ENCODE measurements around the gene ADGRF5.

The ADGRF5 gene

DNA sequence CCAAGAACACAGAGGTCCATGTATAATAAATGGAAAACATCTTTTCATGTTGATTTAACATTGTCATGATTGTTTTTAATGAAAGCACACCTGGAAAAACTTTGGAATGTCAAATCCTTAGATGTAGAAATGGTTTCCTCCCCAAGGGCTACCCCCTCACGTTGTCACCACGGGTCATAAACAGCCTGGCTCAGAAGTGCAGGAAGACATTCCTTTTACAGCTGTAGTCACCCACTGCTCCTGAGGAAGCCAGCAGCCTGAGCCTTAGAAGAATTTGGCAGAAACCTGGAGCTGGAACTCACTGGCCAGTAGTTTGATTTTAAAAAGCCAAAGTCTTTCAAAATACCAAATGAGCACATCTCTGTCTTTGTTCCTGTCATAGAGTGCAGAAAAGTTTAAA, 23.7 kb downstream of the ADGRF5 start:
- ATAC-seq (replicated peaks; ENCODE audit: extremely low read depth, poor library complexity, severe bottlenecking) (no peak), DNase-seq (ENCODE audit: low spot score in 2 of 2) (no peak)
- H3K4me3 Mint-ChIP-seq = no peak overlapping the region
- no peaks in the 10 kb centered on the region for H3K4me1 Mint-ChIP-seq
- H3K27me3 Mint-ChIP-seq = peaks cover 52% of the 10 kb centered on the region
- H3K9me3 Mint-ChIP-seq = no peaks in the 10 kb centered on the region
- H3K36me3 Mint-ChIP-seq (ENCODE audit: insufficient read depth) = no peaks in the 10 kb centered on the region
- H3K27ac Mint-ChIP-seq (ENCODE audit: low read depth) = no peak overlapping the region

DNA sequence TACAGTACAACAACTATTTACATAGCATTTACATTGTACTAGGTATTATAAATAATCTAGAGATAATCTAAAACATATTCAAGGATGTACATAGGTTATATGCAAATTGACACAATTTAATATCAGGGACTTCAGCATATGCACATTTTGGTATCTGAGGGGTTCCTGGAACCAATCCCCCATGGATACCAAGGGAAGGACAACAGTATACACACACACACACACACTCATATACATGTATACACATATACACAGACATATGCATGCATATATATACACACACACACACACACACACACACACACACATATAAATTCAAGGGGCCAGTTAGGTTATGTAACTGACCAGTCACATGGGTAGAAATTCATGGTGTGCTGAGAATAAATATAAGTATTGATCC, 24.9 kb downstream of the ADGRF5 start:
- H3K9me3 Mint-ChIP-seq = no peaks in the 10 kb centered on the region
- no peak for ATAC-seq (replicated peaks; ENCODE audit: extremely low read depth, poor library complexity, severe bottlenecking)
- H3K4me1 Mint-ChIP-seq = no peaks in the 10 kb centered on the region
- H3K36me3 Mint-ChIP-seq (ENCODE audit: insufficient read depth) = no peaks in the 10 kb centered on the region
- no peak for DNase-seq (ENCODE audit: low spot score in 2 of 2)
- no peak overlapping the region for H3K27ac Mint-ChIP-seq (ENCODE audit: low read depth)
- peaks cover 46% of the 10 kb centered on the region for H3K27me3 Mint-ChIP-seq
- H3K4me3 Mint-ChIP-seq = no peak overlapping the region

DNA sequence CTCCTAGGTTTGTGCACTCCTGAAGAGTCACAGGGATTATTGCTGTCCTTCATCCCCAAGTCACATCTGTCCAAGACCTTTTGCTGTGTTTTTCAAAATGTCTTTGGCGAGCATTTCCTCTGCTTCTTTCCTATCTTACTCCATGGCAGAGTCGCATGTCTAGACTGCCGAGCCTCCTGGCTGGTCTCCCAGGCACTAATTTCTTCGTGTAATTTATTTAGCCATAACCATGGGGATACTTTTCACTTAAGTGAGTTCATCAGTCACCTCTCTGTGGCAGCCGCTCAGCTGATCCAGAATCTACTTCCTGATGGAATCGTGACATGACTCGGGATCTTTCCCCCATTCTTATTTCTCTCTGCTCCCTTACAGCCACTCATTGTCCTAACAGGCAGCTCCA, 25.8 kb downstream of the ADGRF5 start:
- H3K36me3 Mint-ChIP-seq (ENCODE audit: insufficient read depth) = no peaks in the 10 kb centered on the region
- no peak for ATAC-seq (replicated peaks; ENCODE audit: extremely low read depth, poor library complexity, severe bottlenecking)
- H3K4me1 Mint-ChIP-seq = no peaks in the 10 kb centered on the region
- DNase-seq (ENCODE audit: low spot score in 2 of 2) = no peak
- H3K9me3 Mint-ChIP-seq = no peaks in the 10 kb centered on the region
- no peak overlapping the region for H3K27ac Mint-ChIP-seq (ENCODE audit: low read depth)
- peaks cover 45% of the 10 kb centered on the region for H3K27me3 Mint-ChIP-seq
- no peak overlapping the region for H3K4me3 Mint-ChIP-seq

DNA sequence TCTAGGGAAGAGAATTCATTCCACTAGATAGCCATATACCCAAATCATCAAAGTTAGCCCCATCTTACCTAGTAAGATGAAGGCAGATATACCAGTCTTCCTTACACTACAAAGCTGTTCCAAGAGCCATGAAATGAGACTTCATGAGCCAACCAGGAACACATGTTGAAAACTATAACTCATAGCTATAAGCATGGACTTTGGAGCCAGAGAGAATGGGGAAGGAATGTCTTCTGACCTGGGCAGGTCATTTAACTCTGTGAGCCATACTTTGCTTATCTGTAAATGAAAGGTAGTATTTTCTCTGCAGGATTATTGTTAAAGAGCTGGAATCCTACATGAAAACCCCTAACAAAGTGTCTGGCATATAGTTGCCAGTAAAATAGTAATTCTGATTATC, 27.3 kb downstream of the ADGRF5 start:
- Mint-ChIP-seq H3K27ac (ENCODE audit: low read depth) (no peak overlapping the region), H3K27me3 (peaks cover 32% of the 10 kb centered on the region), H3K9me3 (no peaks in the 10 kb centered on the region), H3K36me3 (ENCODE audit: insufficient read depth) (no peaks in the 10 kb centered on the region), H3K4me1 (no peaks in the 10 kb centered on the region), H3K4me3 (no peak overlapping the region)
- no peak for ATAC-seq (replicated peaks; ENCODE audit: extremely low read depth, poor library complexity, severe bottlenecking)
- no peak for DNase-seq (ENCODE audit: low spot score in 2 of 2)

DNA sequence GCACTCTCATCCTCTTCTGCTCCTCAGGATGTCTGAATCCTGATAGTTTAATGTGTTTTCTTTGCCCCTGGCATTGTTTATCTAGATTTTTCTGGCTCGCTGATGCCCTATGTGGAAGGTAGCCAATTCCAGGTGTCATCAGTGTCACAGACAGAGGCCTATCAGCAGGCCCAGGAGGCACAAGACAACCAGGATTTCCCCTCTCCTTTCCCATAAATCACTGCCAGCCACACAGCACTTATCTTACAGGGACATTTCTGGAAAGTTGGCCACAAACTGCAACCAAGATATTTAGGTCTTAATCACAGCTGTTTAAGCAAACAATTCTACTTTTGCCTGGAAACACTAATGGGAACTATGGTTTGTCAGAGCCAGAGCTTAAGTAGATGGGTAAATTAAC, 28.1 kb downstream of the ADGRF5 start:
- no peak for ATAC-seq (replicated peaks; ENCODE audit: extremely low read depth, poor library complexity, severe bottlenecking)
- Mint-ChIP-seq H3K9me3 (no peaks in the 10 kb centered on the region), H3K36me3 (ENCODE audit: insufficient read depth) (no peaks in the 10 kb centered on the region), H3K4me3 (no peak overlapping the region), H3K27me3 (peaks cover 24% of the 10 kb centered on the region), H3K27ac (ENCODE audit: low read depth) (no peak overlapping the region), H3K4me1 (no peaks in the 10 kb centered on the region)
- DNase-seq (ENCODE audit: low spot score in 2 of 2) = no peak

DNA sequence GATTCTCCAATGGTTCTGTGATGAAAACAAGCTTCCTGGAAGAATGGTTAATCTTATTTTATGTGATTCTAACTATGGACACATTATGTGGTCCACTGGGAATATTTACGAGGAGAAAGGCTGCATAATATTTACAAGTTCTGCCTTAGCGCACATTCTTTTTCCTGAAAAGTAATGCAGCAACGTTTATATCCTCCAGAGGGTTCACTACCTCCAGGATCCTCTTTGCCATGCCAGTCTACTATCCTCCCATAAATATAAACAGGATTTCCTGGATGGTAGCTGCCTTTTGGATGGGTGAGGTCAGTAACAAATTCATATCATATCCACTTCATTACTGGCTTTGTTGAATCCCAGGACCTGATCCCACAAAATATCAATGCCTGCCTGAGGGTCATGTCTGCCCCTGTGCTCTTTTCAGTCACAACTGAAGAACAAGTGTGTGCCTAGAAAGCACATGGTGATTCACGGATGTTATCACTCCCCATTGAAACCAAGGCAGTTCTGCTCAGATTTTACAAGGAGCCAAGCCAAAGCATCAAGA, 30.4 kb downstream of the ADGRF5 start:
- Mint-ChIP-seq H3K27ac (ENCODE audit: low read depth) (no peak overlapping the region), H3K36me3 (ENCODE audit: insufficient read depth) (no peaks in the 10 kb centered on the region), H3K4me3 (no peak overlapping the region), H3K9me3 (no peaks in the 10 kb centered on the region), H3K4me1 (no peaks in the 10 kb centered on the region), H3K27me3 (peaks cover 20% of the 10 kb centered on the region)
- DNase-seq (ENCODE audit: low spot score in 2 of 2) (no peak), ATAC-seq (replicated peaks; ENCODE audit: extremely low read depth, poor library complexity, severe bottlenecking) (no peak)

DNA sequence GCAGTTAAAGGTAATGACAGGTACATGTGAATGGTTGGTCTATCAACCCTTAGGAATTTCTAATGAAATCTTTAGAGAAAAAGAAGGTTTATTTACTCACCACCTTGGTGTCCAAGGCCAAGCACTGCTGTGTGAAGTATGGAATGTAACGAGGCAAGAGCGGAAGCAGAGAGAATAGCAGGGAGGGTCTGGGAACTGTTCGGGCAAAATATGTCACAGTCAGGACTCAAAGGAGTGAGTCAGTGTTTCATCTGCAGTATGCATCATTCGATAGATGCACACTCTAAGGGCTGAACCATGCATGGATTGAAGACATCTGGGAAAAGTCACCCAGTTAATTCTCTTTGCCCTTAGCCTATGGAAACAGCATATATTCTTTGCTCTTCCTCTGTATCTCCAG, 33.2 kb downstream of the ADGRF5 start:
- Mint-ChIP-seq H3K4me1 (no peaks in the 10 kb centered on the region), H3K27me3 (peaks cover 15% of the 10 kb centered on the region), H3K4me3 (no peak overlapping the region), H3K9me3 (no peaks in the 10 kb centered on the region), H3K36me3 (ENCODE audit: insufficient read depth) (no peaks in the 10 kb centered on the region), H3K27ac (ENCODE audit: low read depth) (no peak overlapping the region)
- DNase-seq (ENCODE audit: low spot score in 2 of 2) = no peak
- no peak for ATAC-seq (replicated peaks; ENCODE audit: extremely low read depth, poor library complexity, severe bottlenecking)

DNA sequence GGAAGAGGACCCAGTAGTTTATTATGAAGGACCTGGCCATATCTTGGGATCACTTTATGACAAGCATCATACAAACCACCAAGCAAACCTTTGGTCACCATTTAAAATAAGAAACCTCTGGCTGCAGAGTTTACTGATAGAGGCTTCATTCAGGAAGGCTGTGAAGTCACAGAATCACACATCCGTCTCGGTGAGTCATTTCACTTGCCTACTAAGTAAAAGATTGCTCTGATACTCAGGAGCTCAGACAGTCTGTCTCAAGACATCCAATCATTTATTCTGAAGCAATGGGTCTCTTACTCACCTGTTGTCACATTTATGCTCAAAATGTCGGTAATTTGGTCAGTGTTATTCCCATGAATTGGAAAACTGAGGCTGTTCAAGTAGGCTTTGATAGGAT, 33.7 kb downstream of the ADGRF5 start:
- Mint-ChIP-seq H3K9me3 (no peaks in the 10 kb centered on the region), H3K27me3 (peaks cover 15% of the 10 kb centered on the region), H3K4me3 (no peak overlapping the region), H3K4me1 (no peaks in the 10 kb centered on the region), H3K27ac (ENCODE audit: low read depth) (no peak overlapping the region), H3K36me3 (ENCODE audit: insufficient read depth) (no peaks in the 10 kb centered on the region)
- ATAC-seq (replicated peaks; ENCODE audit: extremely low read depth, poor library complexity, severe bottlenecking) (no peak), DNase-seq (ENCODE audit: low spot score in 2 of 2) (no peak)

DNA sequence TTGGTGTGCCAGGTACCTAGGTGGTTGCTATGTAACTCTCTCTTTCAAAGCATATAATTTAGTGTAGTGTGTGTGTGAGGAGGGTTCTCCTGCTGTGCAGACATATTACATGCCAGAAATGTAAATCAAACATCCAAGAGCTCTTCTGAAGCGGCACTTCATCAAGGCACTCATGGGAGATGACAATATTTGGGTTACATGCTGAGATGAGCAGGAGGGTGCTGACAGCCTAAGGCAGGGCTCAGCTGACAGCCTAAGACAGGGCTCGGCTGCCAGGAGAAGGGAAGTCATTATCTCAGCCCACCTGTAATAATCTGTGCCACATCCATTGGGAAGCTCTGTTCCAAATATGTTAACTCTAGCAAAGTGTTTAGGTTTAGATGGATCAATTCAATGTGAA, 39.1 kb downstream of the ADGRF5 start:
- no peaks in the 10 kb centered on the region for H3K4me1 Mint-ChIP-seq
- H3K4me3 Mint-ChIP-seq = no peak overlapping the region
- ATAC-seq (replicated peaks; ENCODE audit: extremely low read depth, poor library complexity, severe bottlenecking) (no peak), DNase-seq (ENCODE audit: low spot score in 2 of 2) (no peak)
- no peak overlapping the region for H3K27ac Mint-ChIP-seq (ENCODE audit: low read depth)
- H3K27me3 Mint-ChIP-seq = peaks cover 41% of the 10 kb centered on the region
- no peaks in the 10 kb centered on the region for H3K36me3 Mint-ChIP-seq (ENCODE audit: insufficient read depth)
- no peaks in the 10 kb centered on the region for H3K9me3 Mint-ChIP-seq

DNA sequence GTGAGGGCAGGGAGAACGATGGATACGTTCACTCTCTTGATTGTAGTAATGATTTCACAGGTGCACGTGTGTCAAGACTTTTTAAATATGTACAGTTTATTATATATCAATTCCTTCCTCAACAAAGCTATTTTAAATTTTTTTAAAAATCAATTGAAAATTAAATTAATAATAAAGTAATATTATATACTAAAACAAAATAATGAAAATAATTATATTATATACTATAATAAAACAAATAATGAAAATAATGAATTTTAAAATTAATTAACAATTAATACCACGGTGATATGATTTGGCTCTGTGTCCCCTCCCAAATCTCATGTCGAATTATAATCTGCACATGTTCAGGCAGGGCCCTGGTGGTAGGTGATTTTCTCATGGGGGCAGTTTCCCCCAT, 42.7 kb downstream of the ADGRF5 start:
- Mint-ChIP-seq H3K27ac (ENCODE audit: low read depth) (no peak overlapping the region), H3K27me3 (peaks cover 37% of the 10 kb centered on the region), H3K4me3 (no peak overlapping the region), H3K36me3 (ENCODE audit: insufficient read depth) (no peaks in the 10 kb centered on the region), H3K9me3 (no peaks in the 10 kb centered on the region), H3K4me1 (no peaks in the 10 kb centered on the region)
- ATAC-seq (replicated peaks; ENCODE audit: extremely low read depth, poor library complexity, severe bottlenecking) (no peak), DNase-seq (ENCODE audit: low spot score in 2 of 2) (no peak)

DNA sequence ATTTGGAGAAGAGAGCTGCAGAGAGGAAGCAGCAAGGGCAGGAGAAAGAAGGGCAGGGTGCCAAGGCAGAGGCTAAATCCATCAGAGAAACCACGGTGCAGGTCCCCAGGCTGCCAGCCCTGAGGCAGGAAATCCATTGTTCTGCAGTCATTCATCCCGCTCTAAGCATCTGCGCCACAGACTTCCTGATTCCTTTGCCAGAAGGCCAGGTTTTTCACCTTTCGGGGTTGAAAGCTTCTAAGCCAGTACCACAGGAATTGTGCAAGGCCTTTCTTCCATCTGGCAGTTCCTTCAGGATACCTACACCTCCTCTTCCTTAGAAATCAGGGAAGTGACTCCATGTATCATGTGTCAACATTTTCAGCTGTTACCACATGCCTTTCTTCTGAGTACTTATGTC, 45.6 kb downstream of the ADGRF5 start:
- no peaks in the 10 kb centered on the region for H3K9me3 Mint-ChIP-seq
- H3K27me3 Mint-ChIP-seq = peaks cover 34% of the 10 kb centered on the region
- H3K36me3 Mint-ChIP-seq (ENCODE audit: insufficient read depth) = no peaks in the 10 kb centered on the region
- DNase-seq (ENCODE audit: low spot score in 2 of 2) = no peak
- no peaks in the 10 kb centered on the region for H3K4me1 Mint-ChIP-seq
- ATAC-seq (replicated peaks; ENCODE audit: extremely low read depth, poor library complexity, severe bottlenecking) = no peak
- no peak overlapping the region for H3K4me3 Mint-ChIP-seq
- H3K27ac Mint-ChIP-seq (ENCODE audit: low read depth) = no peak overlapping the region

DNA sequence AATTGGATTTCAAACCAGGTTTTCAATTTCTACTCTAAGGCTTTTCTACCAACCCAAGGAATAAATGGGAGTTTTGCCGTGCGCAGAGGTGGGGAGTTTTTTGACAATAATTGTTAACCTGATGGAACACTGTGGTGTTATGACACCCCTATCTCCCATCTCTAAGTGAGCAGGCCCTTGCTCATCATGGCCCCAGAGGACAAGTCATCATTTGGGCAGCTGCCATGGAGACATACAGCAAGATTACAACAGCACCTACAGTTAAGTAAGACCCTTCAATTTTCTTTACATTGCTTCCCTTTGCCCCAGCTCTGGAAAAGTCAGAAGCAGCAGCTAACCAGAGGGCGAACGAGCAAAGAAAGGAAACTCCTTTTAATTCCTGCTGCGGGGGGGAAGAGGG, 54.3 kb downstream of the ADGRF5 start:
- Mint-ChIP-seq H3K4me3 (no peak overlapping the region), H3K27me3 (peaks cover 11% of the 10 kb centered on the region)

DNA sequence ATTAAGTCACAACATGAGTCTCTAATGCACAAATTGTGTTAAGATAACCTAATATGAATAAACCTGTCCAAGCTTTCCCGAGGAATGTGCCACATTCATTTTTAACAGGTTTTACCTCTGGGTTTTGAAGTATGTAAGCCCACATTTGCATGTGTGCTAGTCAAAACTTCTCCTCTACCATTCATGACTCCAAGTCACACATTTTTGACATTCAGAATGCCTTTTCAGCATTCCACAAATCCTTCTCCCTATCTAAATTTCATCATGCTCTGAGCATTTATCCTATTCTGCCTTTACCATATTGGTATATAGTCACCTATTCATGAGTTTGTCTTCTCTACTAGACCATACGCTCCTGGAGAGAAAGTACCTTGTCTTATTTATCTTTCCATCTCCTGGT, 56.5 kb downstream of the ADGRF5 start:
- no peaks in the 10 kb centered on the region for H3K27me3 Mint-ChIP-seq
- DNase-seq (ENCODE audit: low spot score in 2 of 2) (no peak), ATAC-seq (replicated peaks; ENCODE audit: extremely low read depth, poor library complexity, severe bottlenecking) (no peak)
- no peak overlapping the region for H3K27ac Mint-ChIP-seq (ENCODE audit: low read depth)
- H3K36me3 Mint-ChIP-seq (ENCODE audit: insufficient read depth) = no peaks in the 10 kb centered on the region
- H3K4me1 Mint-ChIP-seq = no peaks in the 10 kb centered on the region
- no peaks in the 10 kb centered on the region for H3K9me3 Mint-ChIP-seq
- H3K4me3 Mint-ChIP-seq = no peak overlapping the region

More for the DNA sequence above, 54.3 kb downstream of the ADGRF5 start:
- Mint-ChIP-seq H3K36me3 (ENCODE audit: insufficient read depth) (no peaks in the 10 kb centered on the region), H3K9me3 (no peaks in the 10 kb centered on the region), H3K27ac (ENCODE audit: low read depth) (no peak overlapping the region), H3K4me1 (no peaks in the 10 kb centered on the region)
- DNase-seq (ENCODE audit: low spot score in 2 of 2) (no peak), ATAC-seq (replicated peaks; ENCODE audit: extremely low read depth, poor library complexity, severe bottlenecking) (no peak)

DNA sequence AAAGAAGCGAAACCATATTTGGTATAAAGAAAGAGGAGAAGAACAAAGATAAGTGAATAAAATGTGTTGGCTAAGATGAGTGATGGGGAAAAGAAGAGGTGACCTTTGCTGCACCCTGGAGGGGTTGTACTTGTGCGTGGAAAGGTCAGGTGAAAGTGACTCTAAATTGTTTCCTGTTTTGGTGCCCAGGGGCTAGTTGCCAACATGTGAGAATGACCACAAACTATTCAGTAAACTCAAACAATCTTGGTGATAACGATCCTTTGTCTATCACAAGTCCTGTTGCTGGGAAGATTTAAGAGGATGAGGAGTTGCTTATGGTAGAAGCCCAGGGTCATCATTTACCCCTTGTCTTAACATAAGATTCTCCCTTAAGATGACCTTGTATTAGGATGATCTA, 57.9 kb downstream of the ADGRF5 start:
- DNase-seq (ENCODE audit: low spot score in 2 of 2) (no peak), ATAC-seq (replicated peaks; ENCODE audit: extremely low read depth, poor library complexity, severe bottlenecking) (no peak)
- H3K4me1 Mint-ChIP-seq = no peaks in the 10 kb centered on the region
- no peak overlapping the region for H3K27ac Mint-ChIP-seq (ENCODE audit: low read depth)
- no peaks in the 10 kb centered on the region for H3K27me3 Mint-ChIP-seq
- no peak overlapping the region for H3K4me3 Mint-ChIP-seq
- no peaks in the 10 kb centered on the region for H3K9me3 Mint-ChIP-seq
- no peaks in the 10 kb centered on the region for H3K36me3 Mint-ChIP-seq (ENCODE audit: insufficient read depth)

Data from central memory CD8-positive, alpha-beta T cell (primary cell).